Neutrophil (primary cell): ENCODE results near the gene ABCA3.

Experiments
- H3K27ac ChIP-seq: fragments of 200-600 bp; sonication (generic); 2 replicates; pipeline ENCODE4 v1.5.1; 2016; ENCODE audit warnings: mild to moderate bottlenecking, moderate library complexity
- H3K27me3 ChIP-seq: fragments of 200-600 bp; sonication (generic); 2 replicates; pipeline ENCODE4 v1.6.0; 2016; ENCODE audit warnings: mild to moderate bottlenecking
- H3K36me3 ChIP-seq: fragments of 200-600 bp; sonication (generic); 2 replicates; pipeline ENCODE4 v1.5.1; 2017
- H3K4me1 ChIP-seq, 2 experiments: fragments of 200-600 bp in 1 of 2; sonication (generic) in 1 of 2; 1 replicate in 1 of 2; 2 replicates in 1 of 2; pipeline versions ENCODE4 v1.5.1 to v1.6.1; 2013 to 2016; ENCODE audit warnings: low read depth in 1 of 2, low read length in 1 of 2, mild to moderate bottlenecking in 1 of 2, moderate library complexity in 1 of 2; ENCODE audit not compliant: control insufficient read depth in 1 of 2, insufficient read depth in 1 of 2
- H3K4me3 ChIP-seq, 2 experiments: fragments of 200-600 bp in 1 of 2; sonication (generic) in 1 of 2; 1 replicate in 1 of 2; 2 replicates in 1 of 2; pipeline ENCODE4 v1.5.1; 2013 to 2016; ENCODE audit warnings: low read depth in 1 of 2, low read length in 1 of 2, mild to moderate bottlenecking in 1 of 2, moderate library complexity in 1 of 2
- H3K9me3 ChIP-seq: fragments of 200-600 bp; sonication (generic); 2 replicates; pipeline ENCODE4 v1.5.1; 2016
- TF ChIP-seq, protein P1 (sequence below): fragments of 200-600 bp; sonication (generic); IDR thresholded peaks from 2 replicates; pipeline ENCODE4 v1.5.1; 2016; ENCODE audit warnings: antibody characterized with exemption

The ABCA3 gene

DNA sequence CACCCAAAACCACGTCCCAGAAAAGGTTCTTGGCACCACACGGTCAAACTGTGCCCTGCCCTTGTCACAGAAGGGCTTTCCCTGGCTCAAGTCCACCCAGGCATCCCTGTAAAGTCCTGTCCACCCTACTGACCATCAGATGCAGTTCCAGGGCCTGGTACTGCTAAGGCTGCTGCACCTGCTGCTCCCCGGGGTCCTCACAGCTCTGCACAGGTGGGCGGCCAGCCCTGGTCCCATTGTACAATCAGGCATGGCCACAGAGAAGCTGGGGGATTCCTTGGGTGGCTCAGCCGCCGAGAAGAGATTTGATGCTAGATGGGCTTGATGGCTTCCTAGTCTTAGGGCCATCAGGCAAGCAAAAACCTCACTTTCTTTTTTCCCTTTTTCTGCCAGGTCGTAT is 15.3 kb downstream of the ABCA3 start:
- Histone ChIP-seq H3K36me3 (no peaks in the 10 kb centered on the region), H3K4me3 (no peak overlapping the region), H3K27me3 (peaks cover 4% of the 10 kb centered on the region), H3K9me3 (no peaks in the 10 kb centered on the region), H3K27ac (no peak overlapping the region), H3K4me1 (no peaks in the 10 kb centered on the region)
- TF ChIP-seq, protein P1, sequence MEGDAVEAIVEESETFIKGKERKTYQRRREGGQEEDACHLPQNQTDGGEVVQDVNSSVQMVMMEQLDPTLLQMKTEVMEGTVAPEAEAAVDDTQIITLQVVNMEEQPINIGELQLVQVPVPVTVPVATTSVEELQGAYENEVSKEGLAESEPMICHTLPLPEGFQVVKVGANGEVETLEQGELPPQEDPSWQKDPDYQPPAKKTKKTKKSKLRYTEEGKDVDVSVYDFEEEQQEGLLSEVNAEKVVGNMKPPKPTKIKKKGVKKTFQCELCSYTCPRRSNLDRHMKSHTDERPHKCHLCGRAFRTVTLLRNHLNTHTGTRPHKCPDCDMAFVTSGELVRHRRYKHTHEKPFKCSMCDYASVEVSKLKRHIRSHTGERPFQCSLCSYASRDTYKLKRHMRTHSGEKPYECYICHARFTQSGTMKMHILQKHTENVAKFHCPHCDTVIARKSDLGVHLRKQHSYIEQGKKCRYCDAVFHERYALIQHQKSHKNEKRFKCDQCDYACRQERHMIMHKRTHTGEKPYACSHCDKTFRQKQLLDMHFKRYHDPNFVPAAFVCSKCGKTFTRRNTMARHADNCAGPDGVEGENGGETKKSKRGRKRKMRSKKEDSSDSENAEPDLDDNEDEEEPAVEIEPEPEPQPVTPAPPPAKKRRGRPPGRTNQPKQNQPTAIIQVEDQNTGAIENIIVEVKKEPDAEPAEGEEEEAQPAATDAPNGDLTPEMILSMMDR: no peak

DNA sequence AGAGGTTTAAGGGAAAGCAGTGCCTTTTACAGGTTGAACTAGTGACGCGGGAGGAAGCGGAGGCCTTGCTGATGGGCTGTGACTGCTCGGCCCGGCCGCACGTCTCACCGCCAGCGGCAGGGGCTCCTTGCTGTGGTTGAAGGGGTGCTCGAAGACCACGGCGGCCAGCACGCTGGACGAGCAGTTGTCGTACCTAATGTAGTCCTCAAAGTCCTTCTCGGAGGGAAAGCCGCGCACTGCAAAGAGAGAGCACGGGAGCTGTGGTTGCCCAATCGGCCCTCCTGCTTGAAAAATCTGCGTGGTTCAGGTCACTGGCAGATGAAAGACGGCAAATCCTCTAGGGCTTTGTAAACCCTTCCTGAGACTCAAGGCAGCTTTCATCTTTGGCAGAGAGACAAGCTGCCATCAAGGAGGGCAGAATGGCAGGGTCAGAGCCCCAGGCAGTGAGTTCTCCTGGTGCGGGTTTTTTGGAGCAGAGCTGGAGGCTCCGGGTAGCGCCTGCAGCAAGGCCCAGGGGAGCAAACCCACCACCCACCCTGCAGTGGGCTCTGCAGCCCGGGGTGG is 16.1 kb downstream of the ABCA3 start:
- H3K4me1 ChIP-seq: no peaks in the 10 kb centered on the region
- H3K4me3 ChIP-seq: no peak overlapping the region
- TF ChIP-seq, protein P1: no peak
- H3K36me3 ChIP-seq: no peaks in the 10 kb centered on the region
- peaks cover under 1% of the 10 kb centered on the region for H3K27me3 ChIP-seq
- H3K27ac ChIP-seq: no peak overlapping the region
- H3K9me3 ChIP-seq: no peaks in the 10 kb centered on the region

DNA sequence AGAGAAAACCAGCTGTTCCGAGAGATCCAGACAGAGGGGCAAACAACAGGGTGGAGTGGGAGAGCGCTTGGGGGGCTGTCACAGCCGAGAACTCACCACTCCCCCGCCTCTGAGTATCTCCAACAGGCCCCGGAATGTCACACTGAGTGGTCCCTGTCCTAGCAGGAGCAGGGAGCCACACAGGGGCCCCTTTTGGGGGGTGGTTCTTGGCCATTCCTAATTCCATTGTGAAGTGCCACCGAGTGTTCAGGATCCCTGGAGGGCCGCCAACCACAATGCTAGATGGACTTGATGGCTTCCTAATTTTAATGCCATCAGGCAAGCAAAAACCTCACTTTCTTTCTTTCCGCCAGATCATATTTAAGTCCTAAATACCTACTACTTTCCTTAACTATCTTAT is 16.8 kb downstream of the ABCA3 start:
- Histone ChIP-seq H3K4me1 (no peaks in the 10 kb centered on the region), H3K9me3 (no peaks in the 10 kb centered on the region), H3K27ac (no peak overlapping the region), H3K4me3 (no peak overlapping the region), H3K27me3 (no peaks in the 10 kb centered on the region), H3K36me3 (no peaks in the 10 kb centered on the region)
- TF ChIP-seq, protein P1: no peak

DNA sequence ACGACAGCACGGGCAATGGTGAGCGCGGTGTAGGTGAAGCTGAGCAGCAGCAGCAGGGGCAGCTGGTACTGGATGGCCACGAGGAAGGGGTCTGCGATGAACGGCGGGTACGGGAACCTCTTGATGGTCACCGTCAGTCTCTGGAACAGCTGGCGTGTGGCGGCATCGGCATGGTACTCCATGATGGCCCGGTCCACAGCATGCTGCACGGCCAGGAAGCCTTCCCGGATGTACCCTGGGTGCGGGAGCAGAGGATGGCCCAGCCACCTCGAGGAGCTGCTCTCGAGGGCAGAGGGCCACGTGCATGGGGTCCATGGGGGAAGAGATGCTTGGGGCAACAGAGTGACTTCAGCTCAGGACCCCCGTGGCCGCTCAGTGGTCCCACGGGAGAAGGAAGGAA is 20.9 kb downstream of the ABCA3 start:
- TF ChIP-seq, protein P1: no peak
- H3K9me3 ChIP-seq: no peaks in the 10 kb centered on the region
- no peaks in the 10 kb centered on the region for H3K36me3 ChIP-seq
- H3K4me1 ChIP-seq: no peaks in the 10 kb centered on the region
- H3K4me3 ChIP-seq: no peak overlapping the region
- H3K27me3 ChIP-seq: no peaks in the 10 kb centered on the region
- H3K27ac ChIP-seq: no peak overlapping the region

DNA sequence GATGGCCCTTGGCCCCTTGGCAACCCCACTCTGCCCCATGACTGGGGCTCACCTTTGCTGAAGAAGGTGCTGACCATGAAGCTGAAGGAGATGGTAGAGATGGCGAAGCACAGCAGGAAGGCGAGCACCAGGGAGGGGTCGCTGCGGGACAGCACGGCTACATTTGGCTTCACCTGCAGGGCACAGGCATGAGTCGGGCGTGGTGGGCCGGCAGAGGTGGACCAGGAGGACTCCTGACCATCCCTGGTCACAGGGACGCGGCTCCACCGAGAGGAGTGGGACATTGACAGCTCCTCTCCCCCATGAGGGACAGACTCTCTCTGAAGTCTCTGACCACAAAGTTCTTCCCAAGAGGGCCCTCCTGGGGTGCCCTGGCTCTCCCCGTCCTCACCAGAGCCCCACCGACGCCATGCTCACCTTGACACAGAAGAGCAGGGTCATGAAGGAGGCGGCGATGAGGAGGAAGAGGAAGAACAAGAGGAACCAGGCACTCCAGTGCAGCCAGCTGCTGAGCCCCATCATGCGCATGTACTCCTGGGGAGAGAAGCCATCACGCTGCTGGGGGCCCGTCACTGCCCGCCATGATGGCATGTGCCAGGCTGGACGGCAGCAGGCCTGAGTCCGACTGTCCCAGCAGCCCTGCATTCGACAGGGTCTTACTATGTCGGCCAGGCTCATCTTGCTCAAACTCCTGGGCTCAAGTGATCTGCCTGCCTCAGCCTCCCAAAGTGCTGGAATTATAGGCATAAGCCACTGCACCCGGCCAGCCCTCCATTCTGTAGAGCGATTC is 23.1 kb downstream of the ABCA3 start:
- Histone ChIP-seq H3K36me3 (no peaks in the 10 kb centered on the region), H3K4me3 (no peak overlapping the region), H3K9me3 (no peaks in the 10 kb centered on the region), H3K27me3 (no peaks in the 10 kb centered on the region), H3K27ac (no peak overlapping the region), H3K4me1 (no peaks in the 10 kb centered on the region)
- TF ChIP-seq, protein P1: no peak
